CD1c-positive myeloid dendritic cell (primary cell): ENCODE results near the gene MYBBP1A.

ENCODE experiments used
- DNase-seq: peaks from one replicate; pipeline ENCODE4 v3.0.0-alpha.2; 2016; ENCODE audit errors: extremely low spot score

The MYBBP1A gene

GRCh38 chr17:4520894-4521600, 34.1 kb downstream of the MYBBP1A start:
- DNase-seq, result no peak

- DNase-seq, result no peak
Observed at GRCh38 chr17:4520060-4520893, 34.9 kb downstream of the MYBBP1A start.

GRCh38 chr17:4519361-4519788, 35.8 kb downstream of the MYBBP1A start:
- no peak for DNase-seq

- no peak for DNase-seq
Observed at GRCh38 chr17:4518901-4519300, 36.3 kb downstream of the MYBBP1A start.

- no peak for DNase-seq
Observed at GRCh38 chr17:4516735-4517134, 38.4 kb downstream of the MYBBP1A start.

GRCh38 chr17:4515501-4515900, 39.7 kb downstream of the MYBBP1A start:
- DNase-seq, result no peak

GRCh38 chr17:4514779-4515178, 40.4 kb downstream of the MYBBP1A start:
- DNase-seq, result no peak

- DNase-seq, result no peak
Observed at GRCh38 chr17:4514206-4514605, 41.0 kb downstream of the MYBBP1A start.

- DNase-seq, result no peak
Observed at GRCh38 chr17:4513113-4514032, 41.8 kb downstream of the MYBBP1A start.

- DNase-seq, result no peak
Observed at GRCh38 chr17:4512156-4513112, 42.8 kb downstream of the MYBBP1A start.

GRCh38 chr17:4511199-4511932, 43.8 kb downstream of the MYBBP1A start:
- peak; percentile 58 for DNase-seq

GRCh38 chr17:4510618-4510941, 44.6 kb downstream of the MYBBP1A start:
- peak; percentile 12 for DNase-seq

- peak; percentile 61 for DNase-seq
Observed at GRCh38 chr17:4509923-4510617, 45.1 kb downstream of the MYBBP1A start.

GRCh38 chr17:4509401-4509800, 45.8 kb downstream of the MYBBP1A start:
- peak; percentile 34 for DNase-seq

- no peak for DNase-seq
Observed at GRCh38 chr17:4508207-4508606, 47.0 kb downstream of the MYBBP1A start.

GRCh38 chr17:4507361-4508111, 47.6 kb downstream of the MYBBP1A start:
- DNase-seq, result no peak

- no peak for DNase-seq
Observed at GRCh38 chr17:4506892-4507291, 48.3 kb downstream of the MYBBP1A start.

- no peak for DNase-seq
Observed at GRCh38 chr17:4506175-4506813, 48.9 kb downstream of the MYBBP1A start.
